Measurements from ENCODE around the gene WWOX.

DNA sequence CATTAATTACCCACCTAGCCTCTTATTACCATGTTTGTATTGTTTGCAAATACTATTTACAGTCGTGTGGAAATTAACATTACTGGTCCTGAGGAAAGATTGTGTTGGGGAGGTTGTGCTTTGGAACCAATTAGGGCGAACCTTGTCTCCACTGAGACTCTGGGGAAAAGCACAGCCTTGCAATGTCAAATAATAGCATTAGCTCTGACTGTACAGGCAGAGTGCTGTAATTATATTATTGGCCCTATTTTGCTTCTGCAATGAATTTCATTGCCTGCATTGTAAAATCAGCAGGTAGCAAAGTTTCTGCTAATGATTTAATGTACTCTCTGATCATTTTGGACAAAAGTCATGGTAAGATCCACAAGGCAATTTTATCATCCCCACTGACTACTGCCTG lies 97.0 kb downstream of the WWOX start:
- TF ChIP-seq, protein P1, sequence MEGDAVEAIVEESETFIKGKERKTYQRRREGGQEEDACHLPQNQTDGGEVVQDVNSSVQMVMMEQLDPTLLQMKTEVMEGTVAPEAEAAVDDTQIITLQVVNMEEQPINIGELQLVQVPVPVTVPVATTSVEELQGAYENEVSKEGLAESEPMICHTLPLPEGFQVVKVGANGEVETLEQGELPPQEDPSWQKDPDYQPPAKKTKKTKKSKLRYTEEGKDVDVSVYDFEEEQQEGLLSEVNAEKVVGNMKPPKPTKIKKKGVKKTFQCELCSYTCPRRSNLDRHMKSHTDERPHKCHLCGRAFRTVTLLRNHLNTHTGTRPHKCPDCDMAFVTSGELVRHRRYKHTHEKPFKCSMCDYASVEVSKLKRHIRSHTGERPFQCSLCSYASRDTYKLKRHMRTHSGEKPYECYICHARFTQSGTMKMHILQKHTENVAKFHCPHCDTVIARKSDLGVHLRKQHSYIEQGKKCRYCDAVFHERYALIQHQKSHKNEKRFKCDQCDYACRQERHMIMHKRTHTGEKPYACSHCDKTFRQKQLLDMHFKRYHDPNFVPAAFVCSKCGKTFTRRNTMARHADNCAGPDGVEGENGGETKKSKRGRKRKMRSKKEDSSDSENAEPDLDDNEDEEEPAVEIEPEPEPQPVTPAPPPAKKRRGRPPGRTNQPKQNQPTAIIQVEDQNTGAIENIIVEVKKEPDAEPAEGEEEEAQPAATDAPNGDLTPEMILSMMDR (IDR thresholded peaks at IDR 0.05), result no peak
- no peak for TF ChIP-seq POLR2A (IDR thresholded peaks at IDR 0.05)

Data from right lobe of liver (tissue), 4 donors.